HEK293 (cell line): ENCODE results near the gene PPP1R12C.

ENCODE experiments used
- GFI1B ChIP-seq: fragments of 450-650 bp; formaldehyde crosslinking; IDR thresholded peaks from 2 replicates; pipeline ENCODE4 v1.5.1; 2016; ENCODE audit warnings: missing biosample characterization, missing genetic modification characterization
- GLIS2 ChIP-seq: fragments of 450-650 bp; formaldehyde crosslinking; IDR thresholded peaks from 2 replicates; pipeline ENCODE4 v1.5.1; 2016; ENCODE audit warnings: missing biosample characterization, missing genetic modification characterization
- MYNN ChIP-seq: fragments of 450-650 bp; formaldehyde crosslinking; IDR thresholded peaks from 2 replicates; pipeline ENCODE4 v1.5.1; 2016; ENCODE audit warnings: missing biosample characterization, missing genetic modification characterization, borderline replicate concordance
- SALL2 ChIP-seq: fragments of 450-650 bp; formaldehyde crosslinking; IDR thresholded peaks from 2 replicates; pipeline ENCODE4 v1.5.0; 2017; ENCODE audit warnings: missing biosample characterization, mild to moderate bottlenecking, missing genetic modification characterization, borderline replicate concordance
- ZNF114 ChIP-seq: fragments of 450-650 bp; formaldehyde crosslinking; IDR thresholded peaks from 2 replicates; pipeline ENCODE4 v1.5.0; 2017; ENCODE audit warnings: missing biosample characterization, missing genetic modification characterization
- ZNF138 ChIP-seq: fragments of 450-650 bp; formaldehyde crosslinking; IDR thresholded peaks from 2 replicates; pipeline ENCODE4 v1.5.1; 2016; ENCODE audit warnings: missing biosample characterization, missing genetic modification characterization, borderline replicate concordance
- ZNF266 ChIP-seq: fragments of 450-650 bp; formaldehyde crosslinking; IDR thresholded peaks from 2 replicates; pipeline ENCODE4 v1.5.1; 2016; ENCODE audit warnings: missing biosample characterization, missing genetic modification characterization, low read depth
- ZNF311 ChIP-seq: fragments of 450-650 bp; formaldehyde crosslinking; IDR thresholded peaks from 2 replicates; pipeline ENCODE4 v1.5.1; 2017; ENCODE audit warnings: missing biosample characterization, missing genetic modification characterization, borderline replicate concordance
- ZNF510 ChIP-seq: fragments of 450-650 bp; formaldehyde crosslinking; IDR thresholded peaks from 2 replicates; pipeline ENCODE4 v1.5.1; 2018; ENCODE audit warnings: mild to moderate bottlenecking, missing genetic modification characterization, missing biosample characterization; ENCODE audit not compliant: insufficient replicate concordance
- ZNF530 ChIP-seq: fragments of 450-650 bp; formaldehyde crosslinking; IDR thresholded peaks from 2 replicates; pipeline ENCODE4 v1.5.1; 2016; ENCODE audit warnings: low read depth, missing biosample characterization, missing genetic modification characterization
- ZNF670 ChIP-seq: fragments of 450-650 bp; formaldehyde crosslinking; IDR thresholded peaks from 2 replicates; pipeline ENCODE4 v1.5.1; 2016; ENCODE audit warnings: missing biosample characterization, missing genetic modification characterization, low read depth
- ZNF747 ChIP-seq: fragments of 450-650 bp; formaldehyde crosslinking; IDR thresholded peaks from 2 replicates; pipeline ENCODE4 v1.5.1; 2016; ENCODE audit warnings: missing biosample characterization, missing genetic modification characterization
- TF ChIP-seq, protein P1 (sequence below): fragments of 450-650 bp; formaldehyde crosslinking; IDR thresholded peaks from 2 replicates; pipeline ENCODE4 v1.5.0; 2017; ENCODE audit warnings: missing biosample characterization, missing genetic modification characterization, borderline replicate concordance

Gene PPP1R12C

GRCh38 chr19:55041244-55041626 is 76.2 kb downstream of the PPP1R12C start (continued):
- TF ChIP-seq, protein P1, sequence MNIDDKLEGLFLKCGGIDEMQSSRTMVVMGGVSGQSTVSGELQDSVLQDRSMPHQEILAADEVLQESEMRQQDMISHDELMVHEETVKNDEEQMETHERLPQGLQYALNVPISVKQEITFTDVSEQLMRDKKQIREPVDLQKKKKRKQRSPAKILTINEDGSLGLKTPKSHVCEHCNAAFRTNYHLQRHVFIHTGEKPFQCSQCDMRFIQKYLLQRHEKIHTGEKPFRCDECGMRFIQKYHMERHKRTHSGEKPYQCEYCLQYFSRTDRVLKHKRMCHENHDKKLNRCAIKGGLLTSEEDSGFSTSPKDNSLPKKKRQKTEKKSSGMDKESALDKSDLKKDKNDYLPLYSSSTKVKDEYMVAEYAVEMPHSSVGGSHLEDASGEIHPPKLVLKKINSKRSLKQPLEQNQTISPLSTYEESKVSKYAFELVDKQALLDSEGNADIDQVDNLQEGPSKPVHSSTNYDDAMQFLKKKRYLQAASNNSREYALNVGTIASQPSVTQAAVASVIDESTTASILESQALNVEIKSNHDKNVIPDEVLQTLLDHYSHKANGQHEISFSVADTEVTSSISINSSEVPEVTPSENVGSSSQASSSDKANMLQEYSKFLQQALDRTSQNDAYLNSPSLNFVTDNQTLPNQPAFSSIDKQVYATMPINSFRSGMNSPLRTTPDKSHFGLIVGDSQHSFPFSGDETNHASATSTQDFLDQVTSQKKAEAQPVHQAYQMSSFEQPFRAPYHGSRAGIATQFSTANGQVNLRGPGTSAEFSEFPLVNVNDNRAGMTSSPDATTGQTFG = no peak
- no peak for TF ChIP-seq ZNF114
- no peak for TF ChIP-seq ZNF747 (tag by site-specific recombination)
- no peak for TF ChIP-seq MYNN (tag by site-specific recombination)
- no peak for TF ChIP-seq GFI1B (tag by site-specific recombination)
- TF ChIP-seq ZNF311 (tag by site-specific recombination) = no peak
- TF ChIP-seq SALL2 (tag by site-specific recombination) = no peak
- TF ChIP-seq ZNF266 = no peak
- no peak for TF ChIP-seq ZNF510
- no peak for TF ChIP-seq ZNF530
- TF ChIP-seq GLIS2 = no peak
- TF ChIP-seq ZNF138 = no peak
- no peak for TF ChIP-seq ZNF670 (tag by site-specific recombination)
